ENCODE results near the gene ZGPAT.

ZGPAT gene

DNA sequence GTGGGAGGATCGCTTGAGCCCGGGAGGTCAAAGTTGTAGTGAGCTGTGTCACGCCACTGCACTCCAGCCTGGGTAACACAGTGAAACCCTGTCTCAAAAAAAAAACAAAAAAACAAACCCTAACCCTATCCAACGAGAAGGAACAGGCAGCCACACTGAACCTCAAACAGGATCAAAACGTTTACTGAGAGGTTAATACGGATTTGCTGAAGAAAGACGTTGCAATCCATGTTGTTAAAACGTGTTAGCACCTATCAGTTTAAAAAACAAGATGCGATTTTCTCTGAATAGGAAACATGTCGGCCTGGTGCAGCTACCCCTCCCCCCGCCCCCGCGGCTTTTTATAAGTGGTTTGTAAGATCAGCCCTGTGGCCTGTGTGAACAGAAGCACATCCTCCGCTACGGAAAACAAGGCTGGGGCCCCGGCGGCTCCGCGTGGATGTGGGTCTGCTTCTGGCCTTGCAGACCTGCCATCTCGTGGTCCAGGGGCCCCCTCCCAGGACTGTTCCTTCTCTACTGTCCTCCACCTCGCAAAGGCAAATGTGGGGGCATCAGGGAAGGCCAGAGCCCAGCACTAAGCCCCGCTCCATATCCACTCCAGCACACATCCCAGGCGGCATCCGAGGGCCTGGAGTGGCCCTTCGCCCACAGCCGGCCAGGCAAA, 43.1 kb downstream of the ZGPAT start:
- no peak for DNase-seq
- H3K4me1 Mint-ChIP-seq, result peaks cover 34% of the 10 kb centered on the region
- TF ChIP-seq, protein P1, sequence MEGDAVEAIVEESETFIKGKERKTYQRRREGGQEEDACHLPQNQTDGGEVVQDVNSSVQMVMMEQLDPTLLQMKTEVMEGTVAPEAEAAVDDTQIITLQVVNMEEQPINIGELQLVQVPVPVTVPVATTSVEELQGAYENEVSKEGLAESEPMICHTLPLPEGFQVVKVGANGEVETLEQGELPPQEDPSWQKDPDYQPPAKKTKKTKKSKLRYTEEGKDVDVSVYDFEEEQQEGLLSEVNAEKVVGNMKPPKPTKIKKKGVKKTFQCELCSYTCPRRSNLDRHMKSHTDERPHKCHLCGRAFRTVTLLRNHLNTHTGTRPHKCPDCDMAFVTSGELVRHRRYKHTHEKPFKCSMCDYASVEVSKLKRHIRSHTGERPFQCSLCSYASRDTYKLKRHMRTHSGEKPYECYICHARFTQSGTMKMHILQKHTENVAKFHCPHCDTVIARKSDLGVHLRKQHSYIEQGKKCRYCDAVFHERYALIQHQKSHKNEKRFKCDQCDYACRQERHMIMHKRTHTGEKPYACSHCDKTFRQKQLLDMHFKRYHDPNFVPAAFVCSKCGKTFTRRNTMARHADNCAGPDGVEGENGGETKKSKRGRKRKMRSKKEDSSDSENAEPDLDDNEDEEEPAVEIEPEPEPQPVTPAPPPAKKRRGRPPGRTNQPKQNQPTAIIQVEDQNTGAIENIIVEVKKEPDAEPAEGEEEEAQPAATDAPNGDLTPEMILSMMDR (IDR thresholded peaks at IDR 0.05), result no peak
- H3K27me3 Mint-ChIP-seq (ENCODE audit: low read depth, poor library complexity), result no peaks in the 10 kb centered on the region
- H3K27ac Mint-ChIP-seq, result no peak overlapping the region
- no peaks in the 10 kb centered on the region for H3K9me3 Mint-ChIP-seq
- no peak overlapping the region for H3K4me3 Mint-ChIP-seq
- H3K36me3 Mint-ChIP-seq (ENCODE audit: low read depth), result peaks cover 26% of the 10 kb centered on the region

DNA sequence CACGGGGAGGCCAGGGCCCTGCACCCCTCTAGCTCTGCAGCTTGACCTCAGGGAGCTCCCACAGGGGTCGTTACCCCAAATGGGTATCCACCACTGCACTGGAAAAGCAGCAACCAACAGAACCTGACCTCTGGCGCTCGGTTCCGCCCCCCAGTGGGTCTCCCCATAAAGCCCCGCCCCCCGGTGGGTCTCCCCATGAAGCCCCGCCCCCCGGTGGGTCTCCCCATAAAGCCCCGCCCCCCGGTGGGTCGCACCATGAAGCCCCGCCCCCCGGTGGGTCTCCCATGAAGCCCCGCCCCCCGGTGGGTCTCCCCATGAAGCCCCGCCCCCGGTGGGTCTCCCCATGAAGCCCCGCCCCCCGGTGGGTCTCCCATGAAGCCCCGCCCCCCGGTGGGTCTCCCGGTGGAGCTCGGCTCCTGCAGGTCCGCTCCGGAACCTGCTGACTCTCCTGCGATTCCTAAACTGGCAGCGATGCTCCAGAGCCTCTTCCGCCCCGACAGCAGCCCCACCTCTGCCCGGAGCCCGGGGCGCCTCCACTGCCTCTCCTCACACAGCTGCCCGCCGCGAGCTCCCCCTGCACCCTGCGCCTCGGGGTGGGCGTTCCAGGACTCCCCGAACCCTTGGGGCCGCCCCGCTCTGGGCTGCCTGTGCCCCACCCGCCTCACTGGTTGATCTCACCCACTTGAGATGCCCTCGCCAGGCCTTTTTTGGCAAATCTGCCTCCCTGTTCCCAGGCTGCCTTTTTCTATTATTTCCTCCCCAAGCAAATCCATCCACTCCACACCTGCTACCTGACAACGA, 43.8 kb downstream of the ZGPAT start:
- TF ChIP-seq, protein P1 (IDR thresholded peaks at IDR 0.05), result no peak

DNA sequence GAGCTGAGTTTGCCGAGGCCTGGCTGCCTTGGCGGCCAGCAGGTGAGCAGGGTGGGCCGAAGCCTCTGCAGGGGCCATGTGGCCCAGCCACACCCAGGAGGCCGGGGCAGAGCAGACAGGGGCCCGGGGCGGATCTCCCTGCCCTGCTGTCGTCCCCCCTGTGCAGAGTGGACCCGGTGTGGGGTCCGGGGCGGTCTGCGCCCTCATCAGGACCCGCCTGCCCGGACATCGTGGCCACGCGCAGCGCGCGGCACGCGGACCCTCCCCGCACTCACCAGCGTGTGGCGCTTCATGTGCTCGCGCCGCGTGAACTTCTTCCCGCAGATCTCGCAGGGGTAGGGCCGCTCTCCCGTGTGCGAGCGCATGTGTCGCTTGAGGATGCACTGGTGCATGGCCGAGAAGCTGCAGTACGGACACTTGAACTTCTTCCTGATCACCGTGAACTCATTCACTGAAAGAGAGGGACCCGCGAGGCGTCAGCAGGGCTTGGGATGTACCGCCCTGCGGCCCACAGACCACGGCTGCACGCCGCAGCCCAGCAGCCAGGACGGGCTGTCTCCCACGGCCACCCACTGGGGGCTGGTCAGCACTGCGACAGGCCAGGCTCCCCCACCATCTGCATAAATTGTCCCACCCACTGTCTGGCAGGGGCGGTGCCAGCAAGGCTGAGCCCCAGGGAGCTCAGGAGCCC, 44.7 kb downstream of the ZGPAT start:
- no peak overlapping the region for H3K27ac Mint-ChIP-seq

More for the DNA sequence above, 43.8 kb downstream of the ZGPAT start:
- H3K27me3 Mint-ChIP-seq (ENCODE audit: low read depth, poor library complexity), result no peaks in the 10 kb centered on the region
- DNase-seq, result peak; percentile 61
- H3K4me1 Mint-ChIP-seq, result peaks cover 36% of the 10 kb centered on the region
- H3K9me3 Mint-ChIP-seq, result no peaks in the 10 kb centered on the region
- peak overlapping the region; percentile 71 for H3K27ac Mint-ChIP-seq
- no peak overlapping the region for H3K4me3 Mint-ChIP-seq
- peaks cover 31% of the 10 kb centered on the region for H3K36me3 Mint-ChIP-seq (ENCODE audit: low read depth)

DNA sequence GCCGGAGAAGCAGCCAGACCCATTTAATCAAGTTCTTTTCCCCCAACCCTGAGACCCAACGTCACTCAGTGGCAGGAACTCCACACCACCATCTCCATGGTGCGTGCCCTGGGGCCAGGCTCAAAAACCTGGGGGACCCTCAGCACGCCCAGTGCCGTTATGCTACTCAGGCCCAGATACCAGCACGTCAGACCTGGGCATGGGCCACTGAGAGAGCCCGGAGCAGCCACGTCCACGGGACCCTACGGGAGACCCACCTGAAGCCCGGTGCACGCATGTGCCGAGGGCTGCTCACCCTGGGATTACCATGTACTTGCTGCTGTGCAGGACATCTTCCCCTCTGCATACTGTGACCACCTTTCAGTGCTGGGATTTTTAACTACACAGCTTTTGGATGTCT, 45.5 kb downstream of the ZGPAT start:
- H3K9me3 Mint-ChIP-seq, result no peaks in the 10 kb centered on the region
- H3K4me1 Mint-ChIP-seq, result peaks cover 36% of the 10 kb centered on the region
- H3K36me3 Mint-ChIP-seq (ENCODE audit: low read depth), result peaks cover 41% of the 10 kb centered on the region
- H3K27me3 Mint-ChIP-seq (ENCODE audit: low read depth, poor library complexity), result no peaks in the 10 kb centered on the region
- H3K4me3 Mint-ChIP-seq, result no peak overlapping the region
- TF ChIP-seq, protein P1 (IDR thresholded peaks at IDR 0.05), result no peak
- peak overlapping the region; percentile 94 for H3K27ac Mint-ChIP-seq
- DNase-seq, result no peak

More for the DNA sequence above, 44.7 kb downstream of the ZGPAT start:
- no peaks in the 10 kb centered on the region for H3K9me3 Mint-ChIP-seq
- TF ChIP-seq, protein P1 (IDR thresholded peaks at IDR 0.05), result no peak
- H3K4me3 Mint-ChIP-seq, result no peak overlapping the region
- H3K4me1 Mint-ChIP-seq, result peaks cover 36% of the 10 kb centered on the region
- H3K36me3 Mint-ChIP-seq (ENCODE audit: low read depth), result peaks cover 36% of the 10 kb centered on the region
- H3K27me3 Mint-ChIP-seq (ENCODE audit: low read depth, poor library complexity), result no peaks in the 10 kb centered on the region
- no peak for DNase-seq

DNA sequence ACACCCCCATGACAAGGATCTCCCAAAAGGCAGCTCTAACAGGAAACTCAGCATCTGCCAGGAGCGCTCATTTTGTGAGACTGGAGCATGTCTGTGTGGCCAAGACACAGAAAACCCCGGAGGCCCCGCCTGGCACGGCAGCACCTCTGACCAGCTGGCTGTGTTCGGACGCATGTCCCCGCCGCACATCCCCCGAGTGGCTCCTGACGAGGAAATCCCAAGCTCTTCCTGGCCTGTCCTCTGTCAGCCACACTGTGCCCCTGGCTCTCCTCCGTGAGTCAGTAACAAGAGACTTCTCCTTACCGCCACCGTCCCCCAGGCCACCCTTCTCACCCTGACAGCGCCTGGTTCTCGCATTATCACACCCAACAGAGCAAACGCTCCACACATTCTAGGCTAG, 46.2 kb downstream of the ZGPAT start:
- TF ChIP-seq, protein P1 (IDR thresholded peaks at IDR 0.05), result no peak
- H3K4me1 Mint-ChIP-seq, result peaks cover 32% of the 10 kb centered on the region
- H3K36me3 Mint-ChIP-seq (ENCODE audit: low read depth), result peaks cover 47% of the 10 kb centered on the region
- H3K27me3 Mint-ChIP-seq (ENCODE audit: low read depth, poor library complexity), result no peaks in the 10 kb centered on the region
- H3K4me3 Mint-ChIP-seq, result no peak overlapping the region
- H3K9me3 Mint-ChIP-seq, result no peaks in the 10 kb centered on the region
- H3K27ac Mint-ChIP-seq, result peak overlapping the region; percentile 94
- DNase-seq, result no peak
